GM12878 (cell line): ENCODE measurements around the gene GALT. TPM values are rescaled to one million over a fixed set of nuclear protein-coding genes. Genes with fewer than 3 reads are reported as not detected.
A peak's percentile ranks its signal among the peaks of the same experiment; 100 is the strongest.

ENCODE experiments used
- ELK1 ChIP-seq: IDR thresholded peaks from 2 replicates; pipeline ENCODE4 v1.6.1; 2012; ENCODE audit warnings: low read depth, low read length, improper control_type of control experiment
- FOS ChIP-seq: IDR thresholded peaks from 3 replicates; pipeline ENCODE4 v1.6.1; 2011; ENCODE audit warnings: borderline replicate concordance; ENCODE audit not compliant: insufficient read length; ENCODE audit errors: extremely low read depth
- MTA2 ChIP-seq: fragments of 450-650 bp; IDR thresholded peaks from 2 replicates; pipeline ENCODE4 v1.6.1; 2016; ENCODE audit warnings: low read depth, mild to moderate bottlenecking, moderate library complexity
- NR2C1 ChIP-seq: fragments of 450-650 bp; IDR thresholded peaks from 2 replicates; pipeline ENCODE4 v1.6.1; 2017; ENCODE audit warnings: antibody characterized with exemption, mild to moderate bottlenecking, moderate library complexity
- PAX5 ChIP-seq: IDR thresholded peaks from 2 replicates; pipeline ENCODE4 v1.6.1; 2011; ENCODE audit warnings: low read depth, low read length, borderline replicate concordance
- PRDM15 ChIP-seq: fragments of 450-650 bp; formaldehyde crosslinking; IDR thresholded peaks from 2 replicates; pipeline ENCODE4 v1.4.0; 2020; ENCODE audit warnings: mild to moderate bottlenecking, moderate library complexity
- SMC3 ChIP-seq: IDR thresholded peaks from 2 replicates; pipeline ENCODE4 v1.6.1; 2011; ENCODE audit warnings: low read length, improper control_type of control experiment, borderline replicate concordance
- STAT3 ChIP-seq: IDR thresholded peaks from 2 replicates; pipeline ENCODE4 v1.6.1; 2011; ENCODE audit warnings: low read depth, low read length, improper control_type of control experiment
- ZBTB40 ChIP-seq: fragments of 450-650 bp; IDR thresholded peaks from 2 replicates; pipeline ENCODE4 v1.6.1; 2016; ENCODE audit warnings: mild to moderate bottlenecking, moderate library complexity, borderline replicate concordance
- ZNF384 ChIP-seq: IDR thresholded peaks from 2 replicates; pipeline ENCODE4 v1.6.1; 2012; ENCODE audit warnings: low read depth, mild to moderate bottlenecking, low read length, improper control_type of control experiment, borderline replicate concordance
- polyA plus RNA-seq, 11 experiments: library from polyadenylated mRNA; depleted of rRNA in 4 of 11; unstranded in 6 of 11; stranded (reverse) in 5 of 11; fragments of >200 nt; fragmentation: Nextera tagmentation in 4 of 11; fragmentation: Illumina TruSeq in 1 of 11; extraction: Ambion mirVana in 4 of 11; extraction: Trizol in 1 of 11; gene quantifications; 1 replicate in 1 of 11; 2 replicates in 10 of 11; pipeline versions ENCODE4 v1.2.1 to v1.2.3, GENCODE V29; 2011 to 2016; ENCODE audit warnings: inconsistent platforms in 2 of 11, missing spikeins in 2 of 11, low read depth in 1 of 11
- total RNA-seq, 4 experiments: library from RNA; depleted of rRNA in 3 of 4; stranded (reverse); fragments of >200 nt in 3 of 4; fragmentation: Illumina TruSeq in 1 of 4; extraction: Trizol in 1 of 4; gene quantifications; 2 replicates each; pipeline versions ENCODE4 v1.2.1 to v1.2.3, GENCODE V29; 2013 to 2021

Gene GALT
- total and polyA plus RNA-seq, 10 of the 15 experiments (the other 5 are each of a cell fraction or from before 2014, with no cell fraction given), result 9.3 to 34.1 (median 26.9) TPM

GRCh38 chr9:34633851-34634550, 12.5 kb upstream of the GALT start (continued):
- TF ChIP-seq PRDM15 (CRISPR knock-in tag) (no peak), PAX5 (no peak), ELK1 (no peak), FOS (no peak), NR2C1 (no peak), STAT3 (no peak), SMC3 (peak; percentile 57), MTA2 (no peak), ZBTB40 (no peak), ZNF384 (peak; percentile 48; the same call in 1 of the 2 replicates)
